SHP77 treated with DMSO at 0.1 percent for 48 hours (cell line): ENCODE data around the gene RPP25L.

Source experiments
- DNase-seq: peaks from one replicate; lab custom pipeline; 2025; lab: John Stamatoyannopoulos, UW

Gene RPP25L

DNA sequence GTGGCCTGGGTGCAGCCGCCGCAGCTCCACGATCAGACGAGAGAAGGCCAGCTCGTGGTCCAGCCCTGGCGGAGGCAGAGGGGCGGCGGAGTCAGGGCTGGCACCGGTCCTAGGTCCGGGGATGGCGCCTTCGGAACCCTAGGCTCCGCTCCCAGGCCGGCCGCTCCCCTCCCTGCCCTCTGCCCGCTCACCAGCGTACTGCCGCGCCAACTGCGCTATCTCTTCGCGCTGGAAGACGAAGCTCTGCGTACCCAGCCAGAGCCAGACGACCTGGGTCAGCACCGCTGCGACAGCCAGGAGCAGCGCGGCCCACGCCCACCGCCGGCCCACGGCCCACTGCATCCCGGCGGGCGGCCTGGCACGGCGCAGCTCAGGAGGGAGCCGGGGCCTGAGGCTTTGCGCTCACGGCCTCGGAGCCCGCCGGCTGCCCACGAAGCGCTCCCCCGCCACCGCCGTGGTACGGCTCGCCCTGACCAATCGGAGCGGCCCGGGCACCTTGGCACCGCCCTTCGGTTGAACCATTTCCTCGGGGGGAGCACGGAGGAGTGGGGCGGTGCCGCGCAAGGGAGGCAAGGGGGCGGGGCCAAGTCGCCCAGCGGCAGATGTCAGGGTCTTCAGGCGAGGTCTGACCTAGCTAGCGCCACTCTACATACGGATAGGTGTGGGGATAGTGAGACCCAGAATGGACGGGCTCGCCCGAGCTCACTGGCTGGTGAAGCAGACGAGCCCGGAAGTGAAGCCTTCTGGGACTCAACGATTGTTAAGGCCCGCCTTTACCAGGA is 25.6 kb upstream of the RPP25L start, which contains the start of gene SIGMAR1:
Gene SIGMAR1, minus strand, starts transcription at position 432 of the 782 bp plus-strand sequence. Its CDS starts 90 bp downstream, at position 342.
- DNase-seq = peak; percentile 47

DNA sequence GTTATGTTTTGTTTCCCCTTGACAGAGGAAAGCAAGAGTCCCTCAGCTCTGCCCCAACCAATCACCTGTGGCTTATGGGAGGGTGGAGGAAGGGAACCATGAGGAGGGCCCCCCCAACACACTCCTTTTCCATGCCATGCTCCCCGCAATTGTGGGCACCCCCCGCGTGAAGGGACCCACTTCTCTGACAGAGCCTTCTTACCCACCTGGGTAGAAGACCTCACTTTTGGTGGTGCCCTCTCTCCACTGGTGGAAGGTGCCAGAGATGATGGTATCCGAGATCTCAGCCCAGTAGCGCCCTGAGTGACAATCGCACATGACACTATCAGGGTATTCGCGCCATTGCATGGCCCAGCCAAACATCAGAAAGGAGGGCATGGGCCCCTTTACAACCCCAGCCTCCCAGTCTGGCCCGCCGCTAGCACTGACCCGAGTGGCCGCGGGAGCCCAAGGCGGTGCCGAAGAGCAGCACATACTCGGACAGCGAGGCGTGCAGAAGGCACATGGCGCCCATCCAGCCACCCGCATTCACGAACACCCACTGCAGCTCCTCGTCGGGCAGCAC is 25.0 kb upstream of the RPP25L start:
- DNase-seq = no peak

DNA sequence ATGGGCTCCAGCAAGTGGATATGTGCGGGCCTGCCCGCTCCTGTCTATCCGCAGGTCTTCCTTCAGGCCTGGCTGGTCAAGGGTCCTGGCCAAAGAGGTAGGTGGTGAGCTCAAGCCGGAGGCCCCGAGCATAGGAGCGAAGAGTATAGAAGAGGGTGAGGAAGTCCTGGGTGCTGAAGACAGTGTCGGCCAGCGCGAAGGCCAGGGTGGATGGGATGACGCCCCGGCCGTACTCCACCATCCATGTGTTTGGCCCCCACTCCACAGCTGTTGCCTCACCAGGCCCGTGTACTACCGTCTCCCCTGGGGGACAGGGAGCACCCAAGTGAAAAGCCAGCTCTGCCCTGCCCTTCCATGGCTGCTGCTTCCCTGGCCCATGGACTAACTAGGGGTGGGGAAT is 23.7 kb upstream of the RPP25L start:
- no peak for DNase-seq

DNA sequence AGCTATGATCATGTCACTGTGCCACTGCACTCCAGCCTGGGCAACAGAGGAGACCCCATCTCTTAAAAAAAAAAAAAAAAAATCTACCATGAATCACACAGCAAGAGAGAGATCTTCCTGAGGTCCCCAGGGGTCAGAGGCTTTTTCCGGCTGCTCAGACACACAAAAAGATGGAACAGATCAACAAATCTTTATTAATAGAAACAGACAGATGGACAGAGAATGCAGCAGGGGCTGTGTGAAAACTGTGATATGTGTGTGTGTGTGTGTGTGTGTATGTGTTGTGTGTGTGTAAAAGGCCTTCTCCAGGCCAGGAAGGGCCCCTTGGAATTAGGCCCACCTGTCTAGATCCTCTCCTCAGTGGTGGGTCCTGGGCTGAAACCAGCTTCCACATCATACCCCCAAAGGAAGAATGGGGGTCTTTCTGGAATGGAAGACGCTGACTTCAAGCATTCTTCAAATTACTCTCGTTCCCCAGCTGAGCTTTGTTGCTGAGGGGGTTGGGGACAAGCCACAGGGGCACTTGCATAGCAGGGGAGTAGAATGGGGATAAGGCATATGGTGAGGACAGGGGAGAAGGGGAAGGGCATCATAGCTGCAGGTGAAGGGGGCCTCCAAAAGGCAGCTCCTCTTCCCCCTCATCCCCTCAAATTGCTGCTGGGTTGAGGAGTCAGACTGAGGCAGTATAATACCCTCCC is 22.8 kb upstream of the RPP25L start:
- DNase-seq = no peak

DNA sequence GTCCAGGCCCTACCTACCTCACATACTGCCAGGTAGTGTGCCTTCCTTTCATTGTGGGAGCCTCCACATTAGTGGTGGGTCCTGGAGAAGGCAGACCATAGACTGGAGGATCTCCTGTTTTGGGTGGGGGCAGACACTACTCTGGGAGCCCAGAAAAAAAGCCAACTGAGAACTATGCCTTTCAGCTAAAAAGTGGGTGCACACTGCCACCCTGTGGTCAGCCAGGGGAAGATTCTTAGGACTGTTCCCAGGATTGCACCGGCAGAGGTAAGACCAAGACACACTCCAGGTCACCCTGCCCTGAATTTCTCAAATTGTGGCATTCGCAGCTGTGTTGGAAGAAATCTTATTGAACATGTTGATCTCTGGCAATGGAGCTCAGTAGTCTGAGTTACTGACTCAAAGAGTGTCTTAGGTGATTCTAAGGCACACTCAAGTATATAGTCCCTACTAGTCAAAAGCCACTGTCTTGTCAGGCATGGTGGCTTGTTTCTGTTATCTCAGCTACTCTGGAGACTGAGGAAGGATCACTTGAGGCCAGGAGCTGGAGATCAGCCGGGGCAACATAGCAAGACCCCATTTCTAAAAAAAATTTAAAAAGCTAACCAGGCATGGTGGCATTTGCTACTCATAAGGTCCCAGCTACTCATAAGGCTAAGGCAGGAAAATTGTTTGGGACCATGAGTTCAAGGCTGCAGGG is 22.1 kb upstream of the RPP25L start:
- DNase-seq = no peak

DNA sequence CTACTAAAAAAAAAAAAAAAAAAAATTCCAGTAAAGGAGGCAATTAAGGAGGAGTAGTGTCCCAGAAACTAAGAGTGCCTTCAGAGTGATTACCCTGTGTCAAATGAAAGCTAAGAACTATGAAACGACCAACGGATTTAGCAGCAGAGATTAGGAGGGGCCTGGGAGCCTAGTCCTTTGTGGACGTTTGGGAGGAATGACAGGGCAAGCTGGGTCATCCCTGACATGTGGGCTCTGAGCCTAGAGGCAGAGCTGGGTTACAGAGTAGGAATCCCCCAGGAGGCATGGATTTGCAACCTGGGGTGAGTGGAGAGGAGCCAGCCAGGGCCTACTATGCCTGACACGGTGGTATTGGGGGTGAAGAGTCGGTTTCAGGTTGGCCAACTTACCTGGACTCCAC is 21.3 kb upstream of the RPP25L start:
- DNase-seq = no peak

DNA sequence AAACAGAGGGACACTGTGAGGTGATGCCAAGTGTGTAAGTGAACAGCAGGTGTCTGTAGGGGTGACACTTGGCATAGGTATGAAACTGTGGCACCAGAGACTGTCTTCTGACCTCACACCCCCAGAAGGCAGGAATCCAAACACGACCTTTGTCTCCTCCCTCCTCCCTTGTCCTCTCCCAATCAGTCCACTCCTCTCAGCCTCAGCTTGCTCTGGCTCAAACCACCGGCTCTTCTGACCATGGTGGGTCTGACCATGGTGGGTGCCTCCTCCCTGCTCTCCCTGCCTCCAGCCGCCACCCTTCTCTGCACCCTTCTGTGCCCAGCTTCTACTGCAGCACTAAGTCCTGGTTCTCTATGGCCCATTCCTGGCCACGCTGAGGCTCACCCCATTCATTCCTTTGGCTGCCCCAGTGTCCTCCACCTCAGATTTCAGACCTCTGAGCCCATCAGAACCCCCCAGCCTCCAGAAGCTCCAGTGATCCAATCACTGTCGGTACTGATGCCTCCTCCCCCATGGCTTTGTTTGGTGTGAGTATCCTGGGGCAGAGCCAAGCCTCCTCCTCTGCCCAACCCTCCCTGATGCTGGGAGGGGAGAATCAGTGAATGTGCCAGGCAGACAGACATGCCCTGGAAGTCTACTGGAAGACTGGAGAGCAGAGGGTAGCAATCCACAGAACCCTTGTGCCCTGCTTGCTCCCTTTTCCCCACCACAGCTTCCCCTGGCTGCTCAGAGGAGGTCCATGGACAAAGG is 18.7 kb upstream of the RPP25L start:
- no peak for DNase-seq

DNA sequence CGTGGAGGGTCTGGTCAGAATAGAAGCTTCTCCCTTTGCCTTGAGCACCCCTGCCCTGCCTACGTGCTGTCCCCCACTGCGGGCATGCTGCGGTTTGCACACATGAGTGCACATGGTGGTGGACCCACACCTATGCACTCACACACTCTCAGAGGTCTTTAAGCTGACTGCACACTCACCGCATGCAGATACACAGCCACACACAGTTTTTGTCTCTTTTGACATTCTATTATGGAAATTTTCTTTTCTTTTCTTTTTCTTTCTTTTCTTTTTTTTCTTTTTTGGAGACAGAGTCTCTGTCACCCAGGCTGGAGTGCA is 17.6 kb upstream of the RPP25L start:
- no peak for DNase-seq

DNA sequence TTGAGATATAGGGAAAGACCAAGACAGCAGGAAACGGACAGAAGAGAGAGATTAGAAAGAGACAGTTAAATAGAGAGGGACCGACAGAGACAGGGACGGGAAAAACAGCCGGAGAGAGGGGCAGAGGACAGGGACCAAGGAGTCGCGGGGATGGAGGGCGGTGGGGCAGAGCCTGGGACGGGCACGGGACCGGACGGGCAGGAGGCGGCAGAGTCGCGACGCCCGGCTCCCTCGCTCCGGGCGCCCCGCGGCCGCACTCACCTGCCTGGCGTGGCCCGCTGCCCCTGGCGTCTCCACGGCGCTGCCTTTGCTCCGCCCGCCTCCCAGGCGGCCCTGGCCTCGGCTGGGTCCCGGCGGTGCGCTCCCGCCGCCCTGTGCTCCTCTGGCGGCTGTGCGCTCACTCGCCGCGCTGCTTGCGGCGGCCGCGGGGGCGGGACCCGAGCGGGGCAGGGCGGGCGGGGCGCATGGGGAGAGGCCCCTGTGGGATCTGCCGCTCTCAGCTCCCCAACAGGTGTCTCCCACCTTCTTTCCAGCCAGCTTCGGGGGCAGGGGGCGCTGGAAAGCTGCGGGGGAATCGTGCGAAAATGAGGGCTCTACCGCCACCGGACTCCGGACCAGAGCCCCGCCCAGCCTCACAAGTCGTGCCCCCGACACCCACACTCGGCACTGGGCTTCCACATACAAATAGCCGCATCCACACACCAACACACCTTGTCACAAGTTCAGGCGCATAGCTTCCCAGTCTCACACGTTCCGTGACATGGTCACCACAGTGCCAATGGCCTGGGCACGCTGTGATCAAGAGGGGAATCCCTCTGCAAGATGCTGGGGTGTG is 17.0 kb upstream of the RPP25L start, which contains the start of gene ARID3C:
Gene ARID3C, minus strand, starts transcription at position 411 of the 835 bp plus-strand sequence. CDS start 1,052 bp downstream, outside the sequence.
- DNase-seq = no peak

DNA sequence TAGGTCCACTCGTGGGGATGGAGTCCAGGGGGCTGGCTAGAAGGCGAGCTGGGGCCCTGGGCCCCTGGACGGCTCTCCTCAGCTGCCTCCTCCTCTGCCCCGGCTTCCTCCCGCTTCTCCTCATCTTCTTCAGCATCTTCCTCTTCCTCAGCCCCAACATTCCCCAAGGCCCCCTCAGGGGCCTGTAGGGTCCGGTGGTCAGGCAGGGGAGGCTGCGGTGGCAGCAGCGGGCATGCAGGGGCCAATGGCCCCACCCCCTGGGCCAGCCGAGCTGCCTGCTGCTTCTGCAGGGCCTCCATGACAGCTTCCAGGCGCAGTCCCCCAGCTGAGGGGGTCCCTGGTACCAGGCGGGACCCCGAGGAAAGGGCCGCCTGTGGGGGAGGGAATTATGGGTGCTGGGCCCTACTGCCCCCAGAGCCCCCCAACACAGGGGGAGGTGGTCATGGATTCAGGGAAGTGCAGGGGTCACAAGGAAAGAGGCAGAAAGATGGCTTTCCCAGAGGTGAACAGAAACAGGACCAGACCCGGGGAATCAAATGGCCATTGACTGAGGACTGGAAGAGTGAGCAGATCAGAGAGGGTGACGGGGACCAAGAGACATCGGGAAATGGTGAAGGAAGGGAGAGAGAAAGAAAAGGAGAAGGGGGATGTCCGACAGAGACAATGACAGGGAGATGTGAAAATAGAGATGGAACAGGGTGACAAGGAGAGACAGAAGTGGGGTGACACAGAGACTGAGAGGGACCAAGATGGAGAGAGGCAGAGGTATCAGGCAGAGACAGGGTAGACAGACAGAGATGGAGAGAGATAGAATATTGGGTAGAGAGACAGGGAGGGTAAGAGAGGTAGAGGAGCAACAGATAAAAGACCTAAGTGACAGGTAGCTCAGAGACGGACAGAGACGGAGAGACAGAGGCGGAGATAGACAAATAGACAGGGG is 16.1 kb upstream of the RPP25L start:
- no peak for DNase-seq

DNA sequence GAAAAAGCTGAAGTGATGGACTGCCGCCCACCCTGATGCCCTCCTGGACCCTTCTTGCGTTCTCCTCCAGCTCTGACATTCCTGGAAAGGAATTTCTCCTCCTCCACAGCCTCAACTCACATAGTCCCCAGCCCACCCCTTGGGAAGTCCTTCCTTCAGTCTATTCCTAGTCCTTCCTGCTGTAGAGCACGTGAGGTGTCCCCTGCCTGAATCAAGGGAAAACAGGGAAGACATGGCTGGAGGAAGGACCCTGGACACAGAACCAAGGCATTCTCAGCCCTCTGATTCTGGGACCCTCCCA is 13.2 kb upstream of the RPP25L start:
- no peak for DNase-seq

DNA sequence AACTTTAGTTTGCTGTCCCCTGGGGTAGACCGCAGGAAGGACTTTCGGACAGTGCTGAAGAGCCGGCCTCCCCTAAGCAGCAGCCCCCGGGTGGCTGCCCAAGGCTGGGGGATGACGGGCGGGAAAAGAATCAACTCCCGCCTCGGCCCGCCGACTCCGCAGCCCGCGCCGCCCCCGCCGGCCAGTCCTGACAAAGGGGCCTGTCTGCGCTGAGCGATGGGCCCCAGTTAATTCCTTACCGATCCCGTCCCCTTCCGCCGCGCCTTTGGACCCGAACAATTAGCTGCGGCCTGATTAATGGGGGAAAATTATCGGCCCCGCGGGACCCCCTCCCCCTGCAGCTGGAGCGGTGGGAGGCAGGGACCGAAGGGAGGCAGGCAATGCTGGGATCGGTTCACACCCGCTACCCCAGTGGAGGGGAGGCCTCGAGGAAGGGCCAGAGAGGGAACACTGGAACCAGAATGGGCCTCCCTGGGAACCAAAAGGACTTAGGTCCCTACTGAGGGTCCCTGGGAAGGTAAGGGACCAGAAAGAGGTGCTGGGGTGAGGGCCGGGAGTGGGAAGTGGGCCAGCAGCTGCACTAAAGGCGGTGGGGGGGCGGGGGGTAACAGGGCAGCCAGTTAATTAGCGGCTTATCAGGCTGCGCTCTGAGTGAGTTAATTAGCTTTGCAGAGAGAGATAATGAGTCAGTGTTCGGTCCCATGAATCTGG is 12.7 kb upstream of the RPP25L start:
- DNase-seq = no peak

DNA sequence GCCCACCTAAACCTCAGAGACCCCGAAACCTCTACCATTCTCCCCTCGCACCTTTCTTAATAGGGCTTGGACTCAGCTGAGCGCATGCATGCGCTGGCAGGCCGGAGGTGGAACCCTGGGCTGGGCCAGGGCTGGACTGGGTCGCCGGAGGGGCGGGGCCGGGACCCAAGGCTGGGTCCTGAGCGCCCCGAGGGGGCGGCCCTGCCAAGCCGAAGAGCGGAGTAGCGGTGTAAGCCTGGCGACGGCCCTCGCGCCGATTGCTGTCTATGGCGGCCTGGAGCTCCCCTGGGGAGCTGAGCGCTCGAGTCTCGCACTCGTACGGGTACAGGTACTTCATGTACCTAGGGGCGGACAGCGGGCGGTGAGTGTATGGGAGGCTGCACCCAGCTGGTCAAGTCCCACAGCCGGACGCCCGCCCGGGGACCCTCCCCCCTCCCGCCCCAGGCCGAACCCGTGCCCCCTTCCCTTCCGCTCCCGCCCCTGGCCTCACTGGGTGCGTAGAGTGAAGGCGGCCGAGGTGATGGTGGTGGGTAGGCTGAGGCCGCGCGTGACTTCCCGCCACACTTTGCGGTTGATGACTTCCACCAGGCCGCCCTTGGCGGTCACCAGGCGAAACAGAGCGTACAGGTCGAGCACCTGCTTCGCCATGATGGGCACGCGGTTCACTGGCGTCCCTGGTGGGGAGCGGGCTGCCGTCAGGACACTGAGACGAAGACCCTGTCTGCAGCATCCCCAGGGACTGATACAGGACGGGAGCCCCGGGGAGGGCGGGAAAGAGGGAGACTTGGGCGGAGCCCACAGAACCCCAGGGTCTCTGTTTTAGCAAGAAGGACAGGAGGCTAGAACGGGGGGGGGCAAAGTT is 11.7 kb upstream of the RPP25L start:
- no peak for DNase-seq

DNA sequence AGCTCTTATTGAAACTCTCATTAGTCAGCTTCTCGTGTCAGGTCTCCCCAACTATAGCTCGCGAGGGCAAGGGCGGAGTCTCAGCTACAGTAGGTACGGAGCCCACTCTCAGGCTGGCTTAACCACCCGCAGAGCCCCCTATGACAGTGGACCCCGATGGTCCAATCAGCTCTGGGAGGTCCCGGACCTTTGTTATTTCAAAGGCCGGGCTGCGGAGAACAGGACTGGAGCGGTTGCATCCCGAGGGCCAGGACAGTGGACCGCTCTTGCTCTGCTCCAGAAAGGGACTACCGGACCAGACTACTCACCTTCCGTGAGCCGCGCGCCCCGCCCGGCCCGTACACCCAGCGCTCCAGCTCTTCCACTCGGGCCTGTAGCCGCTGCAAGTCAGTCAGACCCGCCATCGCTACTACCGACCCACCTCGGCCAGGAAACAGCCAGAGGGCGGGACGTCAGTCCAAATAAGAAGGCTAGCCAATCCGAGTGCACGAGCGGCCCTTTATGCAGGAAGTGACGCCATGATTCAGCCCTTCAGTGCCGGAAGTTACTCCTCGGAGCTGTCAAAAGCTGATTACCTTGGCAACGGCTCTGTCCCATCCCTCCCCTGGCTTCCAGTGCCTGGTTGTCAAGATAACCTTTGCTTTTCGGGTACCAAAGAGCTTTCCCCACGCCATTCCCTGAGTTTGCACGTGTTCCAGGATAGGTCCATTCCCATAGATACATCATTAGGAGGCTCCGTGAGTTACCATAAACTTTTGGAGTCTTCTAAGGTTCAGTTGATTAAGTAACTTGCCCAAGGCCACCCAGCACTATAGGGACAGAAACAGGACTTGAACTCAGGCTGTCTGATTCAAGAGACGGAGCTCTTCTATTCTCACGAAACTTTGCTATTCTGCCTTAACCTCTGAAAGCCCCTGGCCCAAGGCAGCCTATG is 8.4 kb upstream of the RPP25L start, which contains the start of gene DCTN3:
Gene DCTN3, minus strand, starts transcription at position 435 of the 934 bp plus-strand sequence. Its CDS starts 31 bp downstream, at position 404.
- peak; percentile 66 for DNase-seq

DNA sequence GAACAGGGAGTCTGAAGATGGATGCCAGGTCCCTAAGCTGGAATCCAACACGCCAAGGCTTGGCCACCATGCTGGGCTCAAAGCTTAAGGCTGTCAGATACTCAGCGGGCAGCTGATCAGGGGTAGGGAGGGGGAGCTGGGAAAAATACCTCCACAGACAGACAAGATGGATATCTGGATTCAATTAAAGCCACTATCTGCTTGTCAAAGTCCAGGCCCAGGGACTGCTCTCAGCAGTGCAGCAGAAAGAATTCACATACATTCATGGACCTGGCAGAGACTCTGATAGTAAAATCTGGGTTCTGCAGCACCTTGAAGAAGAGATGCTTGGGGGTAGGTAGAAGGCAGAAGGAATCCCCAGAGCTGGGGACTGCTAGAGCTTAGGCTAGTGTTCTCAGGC is 3.2 kb upstream of the RPP25L start:
- DNase-seq = no peak

DNA sequence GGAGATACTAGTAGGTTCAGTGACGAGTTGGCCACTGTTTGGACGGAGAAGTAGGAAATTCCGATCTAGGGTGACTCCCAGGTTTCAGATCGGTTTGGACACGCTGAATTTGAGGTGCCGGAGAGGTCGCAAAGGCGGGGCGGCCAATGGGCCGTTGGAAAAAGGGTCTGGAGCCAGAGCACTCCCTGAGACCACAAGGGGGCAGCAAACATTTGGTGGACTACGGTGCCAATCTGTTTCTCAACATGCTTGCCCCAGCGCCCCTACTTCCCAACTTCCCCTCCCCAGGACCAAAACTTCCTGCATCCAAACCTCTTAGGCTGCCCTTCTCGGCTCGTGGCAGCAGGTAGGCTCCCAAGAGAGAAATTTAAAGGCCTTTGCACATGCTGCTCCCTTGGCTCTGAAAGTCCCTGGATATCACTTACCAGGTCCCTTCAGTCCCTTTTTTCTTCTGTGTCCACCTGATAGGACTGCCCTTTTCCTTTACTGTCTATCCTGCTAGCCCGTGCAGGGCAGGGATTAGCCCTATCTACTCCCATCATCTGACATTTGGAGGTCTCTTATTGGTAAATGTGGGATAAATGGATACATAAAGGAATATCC is 992 bp upstream of the RPP25L start:
- peak; percentile 12 for DNase-seq
